ENCODE results near the gene SMG6. TPM values are rescaled to one million over a fixed set of nuclear protein-coding genes. Genes with fewer than 3 reads are reported as not detected.

Gene SMG6
- total and polyA plus RNA-seq, 2 donors (not counting 1 experiment from before 2014, with no cell fraction given): 10.6 to 35.5 TPM

- CTCF ChIA-PET: interaction anchor here (1.3 to 3.7 kb wide), 6 partner anchors 17 to 90 kb away, joined by 3 to 21 read pairs (median 6); no protein-coding TSS in a partner anchor
Measured at GRCh38 chr17:2335726-2336214, 32.2 kb upstream of the SMG6 start.

More at GRCh38 chr17:2335726-2336214, 32.2 kb upstream of the SMG6 start:
- Mint-ChIP-seq H3K27ac (peak overlapping the region; percentile 95), H3K9me3 (ENCODE audit: insufficient read depth) (no peaks in the 10 kb centered on the region), H3K27me3 (no peaks in the 10 kb centered on the region), H3K4me1 (peaks cover 24% of the 10 kb centered on the region), H3K4me3 (peak overlapping the region; percentile 100)
- POLR2A ChIA-PET: interaction anchor here (0.5 to 1.6 kb wide), 5 partner anchors 16 to 501 kb away, joined by 3 to 14 read pairs (median 4); no protein-coding TSS in a partner anchor
- Histone ChIP-seq H3K79me2 (ENCODE audit: control insufficient read depth, insufficient read depth, low read length) (peaks cover 34% of the 10 kb centered on the region), H3K27me3 (replicated peaks in 1 of 4; ENCODE audit: control extremely low read depth in 1 of 4, control insufficient read depth in 3 of 4, insufficient read depth in 4 of 4, low read length in 3 of 4) (no peaks in the 10 kb centered on the region), H3K4me2 (replicated peaks; ENCODE audit: low read depth, low read length, poor library complexity, severe bottlenecking) (peak overlapping the region; percentile 98), H3K9me3 (ENCODE audit: control extremely low read depth in 1 of 3, control insufficient read depth in 2 of 3, insufficient read depth in 1 of 3, low read length in 2 of 3) (no peaks in the 10 kb centered on the region), H2AFZ (ENCODE audit: insufficient read depth, low read depth, low read length, poor library complexity, severe bottlenecking) (peak overlapping the region; percentile 77), H3K36me3 (replicated peaks in 1 of 2; ENCODE audit: control extremely low read depth in 1 of 2, control insufficient read depth in 1 of 2, extremely low read depth in 1 of 2, insufficient read depth in 2 of 2, low read length in 1 of 2) (peaks cover 0 to 42% of the 10 kb centered on the region in 2 experiments), H3K9ac (ENCODE audit: low read length) (peak overlapping the region; percentile 69), H4K20me1 (ENCODE audit: control insufficient read depth, insufficient read depth, low read length, poor library complexity, severe bottlenecking) (no peaks in the 10 kb centered on the region), H3K4me3 (ENCODE audit: control extremely low read depth in 1 of 5, extremely low read depth in 1 of 5, insufficient read depth in 1 of 5, low read depth in 2 of 5, low read length in 4 of 5) (peak overlapping the region; percentile 77 to 87 (median 82)), H3K27ac (ENCODE audit: low read length in 2 of 2) (peak overlapping the region in 1 of 2 donors; percentile 64), H3K4me1 (ENCODE audit: control insufficient read depth in 2 of 2, insufficient read depth in 2 of 2, low read length in 2 of 2) (peaks cover 9 to 25% of the 10 kb centered on the region in 2 donors)
- intact Hi-C loops (cut with micrococcal nuclease): loop anchor here (1.0 to 5.0 kb wide), 5 partner anchors 32 to 377 kb away; partner anchors contain the start of genes CLUH, SMG6 and SRR
- TF ChIP-seq CTCF (IDR thresholded peaks at IDR 0.05): no peak
- no peak for TF ChIP-seq EZH2 (IDR thresholded peaks at IDR 0.05; ENCODE audit: borderline replicate concordance, insufficient read depth, low read depth, low read length, poor library complexity, severe bottlenecking)
- ATAC-seq (ENCODE audit: low read depth) (no peak), DNase-seq (no peak)
- WGBS (ENCODE audit: insufficient coverage): 5% methylated on average over 16 of the region's 17 CpGs

Measured in B cell (primary cell).